Astrocyte of the spinal cord (primary cell): ENCODE data around the gene KCNA4.
"Not testable (repeated sequence)": the region's sequence is repeated elsewhere in the genome, so short reads cannot be mapped to it uniquely, and the experiment has no call there.

Experiments
- DNase-seq: peaks from one replicate; pipeline ENCODE4 v3.0.0; 2011; ENCODE audit warnings: low read depth, low spot score
- H3K4me3 ChIP-seq: 2 replicates; pipeline ENCODE4 v1.5.1; 2011; ENCODE audit warnings: low read depth, mild to moderate bottlenecking, low read length, moderate library complexity
- in situ Hi-C: cut with HindIII; loops from 2 replicates; pipeline ENCODE4 v1.10.0; 2017; ENCODE audit warnings: low sequenced_read_pairs
- TF ChIP-seq, protein P1 (sequence below): IDR thresholded peaks from 2 replicates; pipeline ENCODE4 v1.5.1; 2012; ENCODE audit warnings: low read depth, mild to moderate bottlenecking, low read length, inconsistent platforms

The KCNA4 gene

DNA sequence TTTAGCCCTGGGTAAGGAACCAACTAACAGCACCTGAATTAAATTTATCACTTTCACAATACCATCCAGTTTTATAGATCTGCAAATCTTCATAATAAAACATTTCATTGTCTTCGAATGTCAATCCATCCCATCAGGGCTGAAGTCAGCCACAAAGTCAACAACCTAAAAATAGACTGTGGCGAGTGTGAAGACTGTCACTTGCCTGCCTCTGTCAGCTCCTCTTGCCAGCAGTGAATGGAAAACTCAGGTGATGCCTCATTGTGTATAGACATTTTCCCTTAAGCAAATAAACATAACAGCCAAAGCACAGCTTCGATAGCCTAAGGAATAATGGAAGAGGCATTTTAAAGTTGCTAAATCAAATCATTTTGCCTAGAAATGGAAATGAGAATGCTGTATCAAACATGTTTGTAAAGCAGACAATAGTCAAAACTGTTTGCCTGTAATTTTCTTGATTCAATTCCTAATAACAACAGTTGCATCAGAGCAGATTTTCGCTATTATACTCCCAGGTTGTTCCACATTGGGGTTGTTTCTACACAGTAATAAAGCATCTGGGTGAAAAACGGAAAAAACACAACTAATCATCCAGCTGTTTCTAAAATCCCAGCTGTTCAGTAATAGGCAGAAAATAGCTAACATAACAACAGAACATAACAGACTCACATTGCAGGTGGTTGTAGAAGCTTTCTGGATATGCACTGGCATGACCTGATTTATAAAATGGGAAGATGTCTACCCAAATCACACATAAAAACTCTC lies 15.7 kb downstream of the KCNA4 start:
- no peak for DNase-seq
- TF ChIP-seq, protein P1, sequence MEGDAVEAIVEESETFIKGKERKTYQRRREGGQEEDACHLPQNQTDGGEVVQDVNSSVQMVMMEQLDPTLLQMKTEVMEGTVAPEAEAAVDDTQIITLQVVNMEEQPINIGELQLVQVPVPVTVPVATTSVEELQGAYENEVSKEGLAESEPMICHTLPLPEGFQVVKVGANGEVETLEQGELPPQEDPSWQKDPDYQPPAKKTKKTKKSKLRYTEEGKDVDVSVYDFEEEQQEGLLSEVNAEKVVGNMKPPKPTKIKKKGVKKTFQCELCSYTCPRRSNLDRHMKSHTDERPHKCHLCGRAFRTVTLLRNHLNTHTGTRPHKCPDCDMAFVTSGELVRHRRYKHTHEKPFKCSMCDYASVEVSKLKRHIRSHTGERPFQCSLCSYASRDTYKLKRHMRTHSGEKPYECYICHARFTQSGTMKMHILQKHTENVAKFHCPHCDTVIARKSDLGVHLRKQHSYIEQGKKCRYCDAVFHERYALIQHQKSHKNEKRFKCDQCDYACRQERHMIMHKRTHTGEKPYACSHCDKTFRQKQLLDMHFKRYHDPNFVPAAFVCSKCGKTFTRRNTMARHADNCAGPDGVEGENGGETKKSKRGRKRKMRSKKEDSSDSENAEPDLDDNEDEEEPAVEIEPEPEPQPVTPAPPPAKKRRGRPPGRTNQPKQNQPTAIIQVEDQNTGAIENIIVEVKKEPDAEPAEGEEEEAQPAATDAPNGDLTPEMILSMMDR, result no peak
- no peak overlapping the region for H3K4me3 ChIP-seq
- in situ Hi-C loops, result no loop called here

DNA sequence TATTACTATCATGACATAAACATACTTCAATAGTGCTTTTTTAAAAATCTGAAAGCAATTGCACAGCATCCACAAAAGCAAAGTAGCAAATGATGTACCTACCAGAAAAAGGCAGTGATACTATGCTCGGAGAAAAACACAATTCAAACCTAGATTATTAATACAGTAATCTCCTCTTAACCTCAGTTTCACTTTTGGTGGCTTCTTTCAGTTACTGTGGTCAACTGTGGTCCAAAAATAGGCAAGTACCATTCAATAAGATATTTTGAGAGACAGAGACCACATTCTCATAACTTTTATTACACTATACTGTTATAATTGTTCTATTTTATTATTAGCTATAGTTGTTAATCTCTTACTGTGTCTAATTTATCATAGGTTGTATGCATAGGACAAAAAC lies 20.8 kb downstream of the KCNA4 start:
- TF ChIP-seq, protein P1, result no peak
- in situ Hi-C loops, result no loop called here
- no peak overlapping the region for H3K4me3 ChIP-seq
- no peak for DNase-seq

DNA sequence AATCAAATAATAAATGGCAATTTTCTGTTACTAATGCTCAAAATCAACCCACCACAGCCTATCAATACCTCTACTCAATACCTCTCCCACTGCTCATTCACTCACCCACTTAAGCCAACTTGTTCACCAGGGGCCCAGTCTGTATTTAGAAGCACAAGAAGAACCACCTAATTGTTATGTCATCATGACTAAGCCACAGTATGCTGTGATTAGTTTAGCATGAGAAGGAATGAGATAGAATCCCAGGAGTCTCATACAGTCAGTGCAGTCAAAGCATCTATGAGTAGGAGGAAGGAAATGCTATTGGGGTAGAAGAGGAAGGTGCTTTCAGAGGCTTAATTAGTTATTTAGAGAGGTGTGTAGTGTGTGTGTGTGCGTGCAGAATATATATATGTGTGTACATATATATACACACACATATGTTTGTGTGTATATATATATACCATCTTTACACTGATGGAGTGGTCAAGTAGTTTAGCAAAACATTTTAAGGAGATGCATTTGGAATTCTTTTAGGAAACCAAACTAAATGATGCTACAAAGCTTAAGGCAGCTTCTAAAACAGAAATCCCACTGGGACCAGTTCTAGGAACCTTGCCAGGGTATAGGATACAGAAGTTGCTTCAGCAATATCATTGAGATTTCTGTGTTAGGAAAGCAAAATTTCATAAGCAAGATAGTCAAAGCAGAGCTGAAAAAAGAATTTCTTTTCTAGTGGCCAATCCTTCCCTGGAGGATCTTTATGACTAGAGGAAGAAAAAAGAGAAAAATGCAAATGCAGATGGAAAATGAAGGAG lies 27.5 kb downstream of the KCNA4 start:
- TF ChIP-seq, protein P1, result no peak
- in situ Hi-C loops, result no loop called here
- H3K4me3 ChIP-seq, result no peak overlapping the region
- DNase-seq, result no peak

GRCh38 chr11:29985248-29985647 lies 31.6 kb downstream of the KCNA4 start:
- no peak for DNase-seq
- in situ Hi-C loops, result no loop called here
- TF ChIP-seq, protein P1, result no peak
- no peak overlapping the region for H3K4me3 ChIP-seq

DNA sequence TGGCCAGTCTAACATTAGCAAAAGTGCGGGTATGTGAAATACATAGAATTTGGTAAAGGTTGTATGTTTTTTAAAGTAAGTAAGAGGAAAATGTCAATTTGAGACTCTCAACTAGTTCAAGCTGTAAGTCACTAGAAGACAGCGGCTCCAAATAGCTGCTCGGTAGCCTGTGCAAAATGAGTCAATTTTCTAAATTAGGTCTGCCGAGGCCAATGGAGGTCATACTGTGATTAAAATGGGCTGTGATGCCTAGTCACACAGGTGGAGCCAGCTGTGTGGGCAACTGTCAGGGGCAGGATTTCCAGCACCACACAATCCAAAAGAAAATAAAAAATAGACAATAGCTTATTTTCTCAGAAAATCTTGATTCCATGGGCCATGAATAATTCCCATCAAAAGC lies 32.3 kb downstream of the KCNA4 start:
- TF ChIP-seq, protein P1, result no peak
- no peak for DNase-seq
- H3K4me3 ChIP-seq, result no peak overlapping the region
- in situ Hi-C loops, result no loop called here

DNA sequence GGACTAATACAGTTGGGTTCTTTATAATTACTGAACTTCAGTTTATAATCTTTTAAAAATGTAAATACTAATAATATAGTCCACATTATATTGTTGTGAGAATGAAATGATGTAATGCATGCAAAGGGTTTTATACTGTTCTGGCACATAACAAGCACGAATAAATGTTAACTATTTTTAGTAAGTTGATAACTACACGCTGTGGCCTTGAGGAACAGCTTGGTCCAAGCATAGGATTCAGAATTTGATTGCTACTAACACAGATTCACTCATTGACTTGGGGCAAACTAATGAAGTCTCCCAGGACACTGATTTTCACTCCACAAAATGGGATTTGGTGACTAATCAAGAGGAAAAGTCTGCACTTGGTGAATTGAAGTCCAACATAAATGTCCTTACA lies 38.3 kb downstream of the KCNA4 start:
- in situ Hi-C loops, result no loop called here

DNA sequence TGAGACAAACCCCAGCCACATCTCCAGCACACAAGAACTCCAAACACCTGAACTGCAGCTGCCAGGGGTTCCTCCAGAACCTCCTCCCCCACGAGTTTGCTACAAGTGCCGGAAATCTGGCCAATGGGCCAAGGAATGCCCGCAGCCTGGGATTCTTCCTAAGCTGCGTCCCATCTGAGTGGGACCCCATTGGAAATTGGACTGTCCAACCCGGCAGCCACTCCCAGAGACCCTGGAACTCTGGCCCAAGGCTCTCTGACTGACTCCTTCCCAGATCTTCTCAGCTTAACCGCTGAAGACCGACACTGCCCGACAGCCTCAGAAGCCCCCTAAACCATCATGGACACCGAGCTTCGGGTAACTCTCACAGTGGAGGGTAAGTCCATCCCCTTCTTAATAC lies 41.2 kb downstream of the KCNA4 start:
- H3K4me3 ChIP-seq, in situ Hi-C loops, DNase-seq: not testable (repeated sequence)

More for the DNA sequence above, 38.3 kb downstream of the KCNA4 start:
- TF ChIP-seq, protein P1, result no peak
- DNase-seq, result no peak
- H3K4me3 ChIP-seq, result no peak overlapping the region
